Measurements from ENCODE around the gene AP2A2.

AP2A2 gene

DNA sequence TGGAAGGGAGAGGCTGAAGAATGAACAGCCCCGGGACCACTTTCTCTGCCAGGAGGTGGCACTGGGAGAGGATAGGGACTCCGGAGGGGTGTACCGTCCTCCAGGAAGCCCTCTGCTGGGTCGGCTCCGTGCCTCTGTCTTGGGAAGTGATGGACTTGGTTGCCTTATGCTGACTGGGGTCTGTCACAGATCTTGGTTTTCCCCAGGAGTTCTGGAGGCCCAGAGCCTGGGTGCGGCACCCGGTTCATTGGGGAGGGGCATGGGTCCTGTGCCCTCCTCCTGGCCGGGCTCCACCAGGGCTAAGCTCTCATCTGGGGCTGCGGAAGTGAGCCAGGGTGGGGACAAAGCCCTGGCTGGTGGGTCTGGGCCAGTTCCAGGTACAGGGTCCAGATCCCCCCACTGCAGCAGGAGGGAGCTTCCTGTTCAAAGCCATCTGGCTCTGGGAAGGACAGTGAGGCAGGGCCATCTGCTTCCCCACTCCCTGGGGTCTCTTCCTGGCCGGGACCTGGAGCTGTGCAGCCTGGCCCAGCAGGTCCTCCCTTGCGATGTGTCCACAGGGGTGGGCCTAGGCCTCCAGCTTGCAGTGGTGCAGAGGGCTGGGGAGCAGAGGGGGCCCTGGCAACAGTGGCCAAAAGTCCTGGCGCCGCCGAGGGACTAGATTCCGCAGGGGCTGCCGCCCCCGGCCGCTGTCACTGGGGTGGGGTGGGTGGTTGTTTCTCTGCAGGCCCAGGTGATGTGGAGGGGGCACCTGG is 1.1 kb upstream of the AP2A2 start:
- no peak for DNase-seq (ENCODE audit: low read depth)

DNA sequence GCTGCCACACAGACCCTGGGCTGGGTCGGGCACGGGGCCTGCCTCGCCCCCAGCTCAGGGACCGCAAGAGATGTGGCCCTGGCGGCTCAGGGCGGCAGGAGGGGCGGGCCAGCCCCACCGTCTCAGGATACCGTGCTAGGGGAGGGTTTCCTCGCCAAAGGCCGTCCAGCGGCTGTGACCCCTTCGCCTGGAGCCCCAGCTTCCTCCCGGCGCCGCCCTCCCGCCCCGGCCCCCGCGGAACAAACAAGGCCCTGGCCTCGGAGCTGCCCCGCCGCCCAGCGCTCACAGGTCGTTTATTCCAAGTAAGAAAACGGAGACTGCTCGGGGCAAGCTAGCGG is 543 bp upstream of the AP2A2 start:
- no peak for DNase-seq (ENCODE audit: low read depth)

DNA sequence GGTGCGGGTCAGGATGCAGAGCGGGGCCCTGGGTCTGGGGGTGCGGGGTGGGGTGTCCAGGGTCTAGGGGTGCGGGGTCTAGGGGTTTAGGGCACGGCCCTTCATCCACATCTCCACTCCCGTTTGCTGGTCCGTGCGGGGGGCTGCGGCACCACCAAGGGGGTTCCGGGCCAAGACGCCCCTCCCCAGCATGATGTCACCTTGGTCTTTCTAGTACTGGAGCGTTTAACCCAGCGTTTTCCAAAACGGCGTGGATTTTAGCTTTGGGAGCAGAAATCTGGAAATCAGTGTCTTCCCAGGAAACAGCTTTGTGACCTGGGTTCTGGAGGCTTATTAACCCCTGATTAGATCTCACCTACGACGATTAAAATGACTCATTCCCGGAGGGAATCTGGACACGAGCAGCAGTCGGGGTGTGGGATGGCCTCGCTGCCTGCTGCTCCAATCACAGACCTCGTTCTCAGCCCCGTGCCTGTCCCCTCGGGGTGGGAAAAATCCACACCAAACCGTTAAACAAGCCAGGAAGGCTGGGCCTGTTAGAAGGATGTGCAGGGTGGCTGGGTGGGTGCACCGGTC is 759 bp downstream of the AP2A2 start:
- DNase-seq (ENCODE audit: low read depth) = no peak

DNA sequence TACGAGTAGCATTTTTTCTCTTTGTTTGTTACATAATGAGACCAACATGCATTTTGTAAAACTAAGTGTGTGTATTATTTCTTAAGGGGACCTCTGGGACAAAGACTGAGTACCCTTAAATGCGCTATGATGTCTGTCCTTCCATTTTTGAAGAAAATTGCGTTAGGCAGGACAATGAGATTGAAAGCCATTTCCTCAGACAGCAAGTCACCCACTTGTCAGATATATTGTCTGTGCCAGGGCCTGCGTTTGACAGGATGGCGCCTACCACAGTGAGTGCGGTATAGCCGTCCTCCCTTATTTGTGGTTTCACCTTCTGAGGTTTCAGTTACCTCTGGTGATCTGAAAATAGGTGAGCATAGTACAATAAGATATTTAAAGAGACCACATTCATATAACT is 2.2 kb downstream of the AP2A2 start:
- peak; percentile 25 for DNase-seq (ENCODE audit: low read depth)

DNA sequence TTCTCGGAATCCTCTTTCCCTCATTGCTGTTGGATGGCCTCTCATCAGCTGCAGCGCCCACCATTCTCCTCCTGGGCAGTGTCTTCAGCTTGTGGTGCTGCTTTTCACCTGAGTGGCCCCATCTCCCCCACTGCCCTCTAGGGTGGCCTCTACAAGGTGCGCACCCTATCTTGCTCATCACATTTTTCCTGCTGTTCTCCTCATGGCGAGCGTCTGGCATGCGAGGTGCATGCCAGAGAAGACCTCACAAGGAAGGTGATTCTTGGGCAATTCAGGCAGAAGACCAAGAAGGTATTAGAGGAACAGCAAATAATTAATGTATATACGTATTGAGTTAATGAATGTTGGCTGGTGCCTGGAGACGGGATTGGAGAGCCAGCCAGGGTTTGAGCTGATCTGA is 3.1 kb downstream of the AP2A2 start:
- DNase-seq (ENCODE audit: low read depth) = no peak

DNA sequence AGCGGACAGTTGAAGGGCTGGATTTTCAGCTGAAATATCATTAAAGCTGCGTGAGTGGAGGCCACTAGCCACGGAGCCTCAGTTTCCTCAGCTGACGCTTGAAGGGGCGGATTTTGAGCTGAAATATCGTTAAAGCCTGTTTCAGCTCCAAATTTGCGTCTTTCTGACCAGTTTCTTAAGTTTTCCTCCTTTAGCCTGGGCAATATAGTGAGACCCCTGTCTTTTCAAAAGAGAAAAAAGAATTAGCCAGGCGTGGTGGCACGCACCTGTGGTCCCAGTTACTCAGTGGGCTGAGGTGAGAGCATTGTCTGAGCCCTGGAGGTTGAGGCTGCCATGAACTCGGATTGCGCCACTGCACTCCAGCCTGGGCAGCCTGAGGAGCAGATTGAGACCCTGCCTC is 3.7 kb downstream of the AP2A2 start:
- no peak for DNase-seq (ENCODE audit: low read depth)

DNA sequence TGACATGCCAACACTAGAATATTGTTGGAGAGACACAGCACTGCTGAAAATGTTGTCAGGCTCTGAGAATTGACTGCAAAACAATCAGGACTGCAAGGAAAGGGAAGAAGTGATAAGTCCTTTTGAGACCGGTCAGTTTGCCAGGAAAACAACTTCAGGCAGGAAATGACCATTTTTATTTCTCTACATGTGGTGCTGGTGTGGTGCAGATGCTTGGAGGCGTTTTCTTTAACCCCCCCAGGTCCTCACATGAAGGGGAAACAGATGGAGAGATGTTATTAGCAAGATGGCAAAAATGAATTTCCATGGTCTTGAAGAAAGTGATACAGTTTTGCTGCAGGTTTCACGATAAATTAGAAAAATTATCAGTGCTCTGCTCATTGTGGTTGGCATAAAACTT is 5.7 kb downstream of the AP2A2 start:
- no peak for DNase-seq (ENCODE audit: low read depth)

DNA sequence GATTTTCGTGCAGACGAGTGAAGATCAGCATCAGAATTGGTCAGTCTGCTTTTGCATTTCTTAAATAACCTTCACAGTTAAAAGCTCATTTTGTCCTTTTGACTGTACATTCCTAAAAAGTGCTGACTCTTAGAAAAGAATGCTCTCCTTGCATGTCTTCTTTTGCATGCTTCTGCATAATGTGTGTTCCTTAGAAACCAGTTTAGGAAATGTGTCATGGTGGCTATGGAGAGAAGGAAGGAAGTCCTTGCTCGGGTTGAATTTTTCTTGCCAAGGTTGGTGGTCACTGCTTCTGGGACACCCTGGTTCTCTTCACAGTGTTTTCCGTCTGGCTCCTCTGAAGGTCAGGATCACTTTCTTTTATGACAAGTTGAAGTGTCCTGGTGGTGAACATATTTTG is 6.8 kb downstream of the AP2A2 start:
- no peak for DNase-seq (ENCODE audit: low read depth)

DNA sequence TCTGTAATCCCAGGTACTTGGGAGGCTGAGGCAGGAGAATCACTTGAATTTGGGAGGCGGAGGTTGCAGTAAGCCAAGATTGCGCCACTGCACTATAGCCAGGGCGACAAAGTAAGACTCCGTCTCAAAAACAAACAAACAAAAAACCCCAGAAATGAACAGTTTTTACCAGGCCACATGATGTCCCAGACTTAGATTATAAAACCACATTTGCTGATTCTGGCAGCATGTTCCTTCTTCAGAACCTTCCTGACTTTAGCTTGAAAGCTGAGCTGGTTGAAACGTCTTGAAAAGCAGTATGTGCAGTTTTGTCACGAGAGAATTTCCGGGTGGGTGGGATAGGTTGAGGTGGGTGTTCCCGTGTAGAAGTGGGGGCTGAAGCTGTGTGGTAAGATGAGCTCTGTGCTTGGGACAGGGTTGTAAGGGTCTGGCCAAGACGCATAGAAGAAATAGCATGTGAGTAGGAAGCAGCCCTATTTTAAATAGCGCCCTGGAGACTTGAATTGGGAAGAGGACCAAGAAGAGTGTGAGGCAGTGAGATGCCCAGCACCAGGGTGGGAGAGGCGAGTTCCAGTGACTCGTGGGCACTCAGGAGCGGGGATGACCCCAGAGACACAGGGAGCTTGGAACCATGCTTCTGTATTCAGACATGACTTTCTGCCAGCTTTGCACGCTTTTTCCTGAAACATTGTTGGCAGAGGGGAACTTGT is 7.6 kb downstream of the AP2A2 start:
- no peak for DNase-seq (ENCODE audit: low read depth)

DNA sequence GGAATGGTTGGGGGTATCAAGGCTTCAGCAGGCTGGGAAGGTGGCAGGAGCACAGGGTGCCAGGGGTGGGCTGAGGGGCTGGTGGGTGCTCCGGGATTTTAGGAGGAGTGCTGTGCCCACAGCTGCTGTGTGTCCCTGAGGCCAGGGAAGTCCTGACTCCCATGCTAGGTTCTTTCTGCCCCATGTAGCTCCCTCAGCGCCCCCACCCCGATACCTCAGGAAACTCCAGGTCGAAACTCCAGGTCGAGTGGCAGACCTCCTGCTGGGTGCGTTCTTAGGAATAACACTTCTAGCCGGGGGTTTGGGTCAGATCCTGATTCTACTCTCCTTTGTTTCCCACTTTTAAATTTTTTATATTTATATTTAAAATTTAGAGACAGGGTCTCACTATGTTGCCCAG is 8.3 kb downstream of the AP2A2 start:
- no peak for DNase-seq (ENCODE audit: low read depth)

DNA sequence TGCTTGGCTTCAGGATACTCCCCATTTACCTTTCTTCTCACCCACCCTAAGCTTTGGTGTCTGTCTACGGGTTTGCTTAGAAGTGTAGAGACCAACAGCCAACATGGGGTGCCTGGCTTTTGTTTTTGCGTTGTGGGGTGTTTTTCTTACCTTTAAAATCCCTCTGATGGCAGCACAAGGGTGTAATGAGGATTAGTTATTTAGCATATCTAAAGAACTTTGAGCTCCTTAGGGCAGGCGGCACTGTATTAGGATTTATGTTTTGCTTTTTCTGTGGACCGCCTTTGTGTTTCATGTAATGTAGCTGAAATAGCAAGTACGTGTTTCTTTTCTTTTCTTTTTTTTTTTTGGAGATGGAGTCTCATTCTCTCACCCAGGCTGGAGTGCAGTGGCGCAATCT is 8.9 kb downstream of the AP2A2 start:
- DNase-seq (ENCODE audit: low read depth) = no peak

DNA sequence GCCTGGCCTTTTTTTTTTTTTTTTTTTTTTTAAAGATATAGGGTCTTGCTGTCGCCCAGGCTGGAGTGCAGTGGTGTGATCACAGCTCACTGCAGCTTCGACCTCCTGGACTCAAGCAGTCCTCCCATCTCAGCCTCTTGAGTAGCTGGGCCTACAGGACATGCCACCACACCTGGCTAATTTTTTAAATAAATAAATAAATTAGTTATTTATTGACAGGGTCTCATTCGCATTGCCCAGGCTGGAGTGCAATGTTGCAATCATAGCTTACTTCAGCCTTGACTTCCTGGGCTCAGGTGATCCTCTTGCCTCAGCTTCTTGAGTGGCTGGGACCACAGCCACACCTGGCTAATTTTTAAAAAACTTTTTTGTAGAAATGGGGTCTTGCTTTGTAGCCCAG is 10.5 kb downstream of the AP2A2 start:
- DNase-seq (ENCODE audit: low read depth) = no peak

DNA sequence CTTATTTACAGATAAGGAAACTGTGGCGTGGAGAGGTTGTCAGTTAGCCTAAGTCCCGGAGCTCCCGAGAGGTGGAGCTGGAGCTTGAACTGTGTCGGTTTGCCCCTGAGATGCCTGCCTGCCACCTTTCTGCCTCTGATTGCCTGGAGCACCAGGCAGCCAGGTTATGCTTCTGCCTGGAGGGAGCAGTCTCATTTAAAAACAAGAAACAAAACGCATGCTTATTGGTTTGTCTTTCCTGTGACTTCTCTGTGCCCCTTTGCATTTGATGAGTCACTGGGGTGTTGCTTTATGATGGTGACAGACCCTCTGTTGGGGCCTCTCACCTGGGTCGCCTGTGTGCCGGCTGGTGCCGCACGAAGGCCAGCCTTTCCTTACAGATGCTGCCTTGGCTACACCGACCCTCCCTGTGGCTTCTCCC is 12.2 kb downstream of the AP2A2 start:
- no peak for DNase-seq (ENCODE audit: low read depth)

DNA sequence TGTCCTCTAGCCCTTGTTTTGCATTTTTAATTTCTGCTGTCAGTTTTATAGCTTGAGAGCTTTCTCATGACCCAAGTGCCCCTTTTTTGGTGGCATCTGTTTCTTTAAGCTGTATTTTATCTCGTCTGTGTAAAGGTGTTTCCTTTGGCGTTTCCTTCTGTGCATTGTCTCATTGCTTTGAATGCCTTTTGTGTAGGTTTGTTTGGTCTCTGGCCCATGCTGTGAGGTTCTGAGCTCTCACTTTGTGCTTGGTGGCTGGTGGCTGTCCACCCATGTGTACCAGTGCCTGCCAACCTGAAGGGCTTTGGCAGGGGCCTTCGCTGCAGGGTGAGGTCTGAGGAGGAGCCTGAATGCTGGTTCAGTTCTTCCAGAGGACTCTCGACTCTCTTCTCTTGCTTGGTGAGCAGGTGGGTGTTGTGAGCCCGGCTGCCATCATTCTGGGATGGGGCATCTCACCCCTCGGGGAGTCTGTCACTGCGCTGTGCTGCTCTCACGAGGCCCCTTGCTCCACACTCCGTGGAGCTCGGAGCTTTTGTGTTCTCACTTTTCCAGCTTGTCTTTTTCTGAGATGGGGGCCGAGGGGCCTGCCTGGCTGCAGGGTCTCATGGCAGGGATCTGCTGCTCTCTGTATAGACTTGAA is 14.9 kb downstream of the AP2A2 start:
- DNase-seq (ENCODE audit: low read depth) = no peak

DNA sequence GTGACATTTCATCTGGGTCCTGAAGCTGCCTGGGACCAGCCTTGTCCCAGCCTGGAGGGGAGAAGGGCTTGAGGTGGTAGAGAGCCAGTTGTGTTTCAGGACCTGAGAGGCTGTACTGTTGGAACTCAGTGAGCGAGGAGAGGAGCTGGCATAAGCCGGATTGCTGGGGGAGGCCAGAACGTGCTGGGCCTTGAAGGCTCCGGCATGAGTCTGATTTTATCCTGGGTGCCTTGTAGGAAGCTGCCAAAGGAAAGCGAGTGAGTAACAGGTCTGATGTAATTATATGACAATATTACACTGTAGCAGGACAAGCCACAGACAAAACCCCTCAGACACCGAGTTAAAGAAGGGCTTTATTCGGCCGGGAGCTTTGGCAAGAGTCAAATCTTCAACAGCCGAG is 17.2 kb downstream of the AP2A2 start:
- no peak for DNase-seq (ENCODE audit: low read depth)

DNA sequence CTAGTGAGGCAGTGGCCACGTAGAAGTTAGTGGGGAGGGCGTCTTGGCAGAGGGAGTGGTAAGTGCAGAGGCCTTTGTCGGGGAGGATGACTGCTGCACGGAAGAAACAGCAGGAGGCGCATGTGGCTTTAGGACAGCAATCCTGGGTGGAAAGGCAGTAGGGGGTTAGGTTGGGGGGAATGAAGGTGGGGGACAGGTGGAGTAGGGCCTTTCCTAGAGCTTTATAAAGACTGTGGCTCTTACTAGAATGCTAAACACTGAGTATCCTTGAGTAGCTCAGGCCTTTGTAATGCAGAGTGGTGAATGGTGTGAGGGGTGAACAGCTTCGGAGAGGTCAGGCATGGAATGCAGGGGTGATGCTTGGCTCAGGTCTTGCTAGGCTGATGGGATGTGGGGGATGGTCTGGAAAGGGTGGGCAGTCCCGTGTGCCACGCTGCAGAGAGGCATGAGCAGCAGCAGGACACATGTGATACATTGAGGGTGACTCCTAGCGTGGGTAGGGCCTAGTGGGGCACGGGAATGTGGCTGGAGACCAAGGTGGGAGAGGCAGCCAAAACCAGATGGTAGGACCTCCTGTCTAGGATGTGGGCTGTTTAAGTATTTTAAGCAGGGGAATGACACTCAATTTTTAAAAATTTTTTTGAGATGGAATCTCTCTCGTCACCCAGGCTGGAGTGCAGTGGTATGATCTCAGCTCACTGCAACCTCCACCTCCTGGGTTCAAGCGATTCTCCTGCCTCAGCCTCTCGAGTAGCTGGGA is 19.2 kb downstream of the AP2A2 start:
- DNase-seq (ENCODE audit: low read depth) = no peak

DNA sequence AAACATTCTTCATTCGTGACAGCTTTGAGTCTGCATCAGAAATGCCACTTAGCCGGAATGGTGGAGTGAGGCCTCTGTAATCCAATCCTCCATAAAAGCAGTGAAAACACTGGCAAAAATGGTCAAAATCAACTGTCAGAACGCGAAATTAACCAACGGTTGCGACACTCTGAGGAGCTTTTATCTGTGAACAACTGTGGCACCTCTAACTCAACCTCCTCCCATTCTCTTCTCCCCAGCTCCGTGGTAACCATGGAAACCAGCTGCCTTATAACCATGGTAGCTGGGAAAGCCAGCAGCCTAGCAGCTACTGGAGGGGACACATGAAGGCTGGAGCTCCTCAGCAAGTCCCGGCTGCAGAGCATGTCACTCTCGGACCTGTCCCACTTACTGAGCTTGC is 20.3 kb downstream of the AP2A2 start:
- no peak for DNase-seq (ENCODE audit: low read depth)

DNA sequence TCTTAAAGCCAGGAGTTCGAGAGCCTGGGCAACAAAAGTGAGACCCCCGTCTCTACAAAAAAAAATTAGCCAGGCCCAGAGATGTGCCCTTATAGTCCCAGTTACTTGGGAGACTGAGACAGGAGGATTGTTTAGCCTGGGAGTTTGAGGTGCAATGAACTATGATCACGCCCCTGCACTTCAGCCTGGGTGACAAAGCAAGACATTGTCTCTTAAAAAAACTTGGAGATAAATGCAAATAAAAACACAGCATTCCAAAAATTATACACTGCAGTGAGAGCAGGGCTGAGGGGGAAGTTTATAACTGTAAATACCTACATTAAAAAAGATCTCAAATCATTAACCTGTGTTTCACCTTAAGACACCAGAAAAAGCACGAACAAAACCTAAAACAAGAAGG is 22.1 kb downstream of the AP2A2 start:
- DNase-seq (ENCODE audit: low read depth) = no peak

DNA sequence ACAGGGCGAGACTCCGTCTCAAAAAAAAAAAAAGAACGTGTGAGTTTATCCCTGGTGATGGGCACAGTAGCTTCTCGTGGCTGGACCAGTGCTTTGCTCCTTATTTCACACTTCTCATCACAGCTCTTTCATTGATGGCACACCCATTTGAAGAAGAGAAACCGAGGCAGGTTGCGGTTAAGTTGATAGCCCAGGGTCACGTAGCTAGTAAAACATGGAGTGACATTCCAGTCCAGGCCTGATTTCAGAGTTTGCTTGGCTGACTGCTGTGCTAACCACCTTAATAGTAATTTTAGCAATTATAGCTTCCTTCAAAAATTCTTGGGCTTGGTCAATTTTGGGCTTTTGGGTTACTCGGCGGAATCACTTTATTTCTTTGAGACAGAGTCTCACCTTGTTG is 25.8 kb downstream of the AP2A2 start:
- DNase-seq (ENCODE audit: low read depth) = no peak

DNA sequence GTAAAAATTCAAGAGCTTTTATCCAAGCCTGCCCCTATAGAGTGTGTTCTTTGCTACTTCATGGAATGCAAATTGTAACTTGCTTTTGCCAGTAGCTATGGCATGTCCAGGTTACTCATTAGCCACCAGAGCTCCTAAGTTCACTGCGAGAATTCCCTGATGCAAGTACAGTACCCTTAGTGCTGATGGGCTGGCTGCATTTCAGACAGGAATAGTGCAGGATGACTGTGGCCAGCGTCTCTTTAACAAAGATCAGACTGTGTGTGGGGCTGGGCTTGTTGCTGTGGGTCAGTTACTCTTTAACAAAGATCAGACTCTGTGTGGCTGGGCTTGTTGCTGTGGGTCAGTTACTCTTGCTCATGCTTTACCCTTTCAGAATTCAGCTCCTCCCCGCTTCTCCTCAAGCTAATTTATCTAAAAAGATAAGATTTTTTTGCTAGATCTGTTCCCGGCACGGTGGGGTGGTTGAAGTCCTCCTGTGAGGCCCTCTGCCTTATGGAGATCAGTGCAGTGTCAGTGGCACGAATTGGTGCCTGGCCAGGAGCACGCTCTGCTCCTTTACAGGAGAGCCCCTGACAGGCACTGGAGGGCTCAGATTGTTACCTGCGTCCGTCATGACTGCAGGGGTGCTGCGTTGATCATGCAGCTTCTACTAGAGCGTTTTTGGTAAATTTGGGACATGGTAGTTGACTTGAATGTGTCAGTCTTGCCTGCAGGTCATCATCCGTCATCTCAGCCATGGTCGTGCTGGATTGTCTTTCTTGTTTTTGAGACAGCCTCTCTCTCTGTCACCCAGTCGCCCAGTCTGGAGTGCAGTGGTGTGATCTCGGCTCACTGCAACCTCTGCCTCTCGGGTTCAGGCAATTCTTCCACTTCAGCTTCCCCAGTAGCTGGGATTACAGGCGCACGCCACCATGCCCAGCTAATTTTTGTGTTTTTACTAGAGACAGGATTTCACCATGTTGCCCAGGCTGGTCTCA is 27.0 kb downstream of the AP2A2 start:
- no peak for DNase-seq (ENCODE audit: low read depth)

DNA sequence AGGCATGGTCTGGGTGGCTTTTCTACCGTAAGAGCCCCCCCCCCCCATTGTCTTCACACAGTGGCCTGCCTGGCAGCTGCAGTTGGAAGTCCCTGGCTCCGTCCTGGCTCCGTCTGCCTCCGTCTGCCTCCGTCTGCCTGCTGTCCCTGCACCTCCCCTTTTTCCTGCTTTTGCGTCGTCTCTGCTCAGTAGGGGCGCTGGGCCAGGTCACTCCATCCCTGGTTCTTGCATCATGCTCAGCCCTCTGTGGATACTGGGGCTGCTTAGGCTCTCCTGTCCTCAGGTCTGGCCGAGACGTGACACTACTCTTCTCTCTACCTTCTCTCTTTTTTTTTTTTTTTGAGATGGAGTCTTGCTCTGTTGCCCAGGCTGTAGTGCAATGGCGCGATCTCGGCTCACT is 27.8 kb downstream of the AP2A2 start:
- DNase-seq (ENCODE audit: low read depth) = no peak

All from T-helper 22 cell (primary cell).